BLaER1 treated with 17β-estradiol and CSF1 and Interleukin-3, amounts not matched to agents 10 nM and 100 nM (cell line): Measurements from ENCODE around the gene KIAA0319L.

Experiments
- H3K27ac ChIP-seq, 11 experiments: shearing (Covaris generic); formaldehyde crosslinking; 2 replicates each; pipeline ENCODE4 v1.8.1; 2022
- H3K27me3 ChIP-seq, 11 experiments: shearing (Covaris generic); formaldehyde crosslinking; 2 replicates each; pipeline ENCODE4 v1.8.1; 2022
- H3K36me3 ChIP-seq, 11 experiments: shearing (Covaris generic); formaldehyde crosslinking; 2 replicates each; pipeline ENCODE4 v1.8.1; 2022
- H3K4me1 ChIP-seq, 10 experiments: shearing (Covaris generic); formaldehyde crosslinking; 2 replicates each; pipeline ENCODE4 v1.8.1; 2022
- H3K4me2 ChIP-seq, 11 experiments: shearing (Covaris generic); formaldehyde crosslinking; 2 replicates each; pipeline ENCODE4 v1.8.1; 2022
- H3K4me3 ChIP-seq, 10 experiments: shearing (Covaris generic); formaldehyde crosslinking; 2 replicates each; pipeline ENCODE4 v1.8.1; 2022
- H3K9ac ChIP-seq, 11 experiments: shearing (Covaris generic); formaldehyde crosslinking; 2 replicates each; pipeline ENCODE4 v1.8.1; 2022
- H3K9me3 ChIP-seq, 11 experiments: shearing (Covaris generic); formaldehyde crosslinking; replicated peaks in 1 of 11; 2 replicates each; pipeline ENCODE4 v1.8.1; 2022
- H4K20me1 ChIP-seq, 11 experiments: shearing (Covaris generic); formaldehyde crosslinking; 2 replicates each; pipeline ENCODE4 v1.8.1; 2022
- Cebpa-rat ChIP-seq, 11 experiments: shearing (Covaris generic); IDR thresholded peaks; 2 replicates each; pipeline ENCODE4 v1.8.1; 2022

KIAA0319L gene

GRCh38 chr1:35428360-35428759 lies 128.8 kb downstream of the KIAA0319L start:
- Histone ChIP-seq H4K20me1 (no peaks in the 10 kb centered on the region; a peak in 2 of 22 replicates), H3K4me1 (peaks cover 0 to 25% (median 0%) of the 10 kb centered on the region in 10 experiments; a peak in 6 of 20 replicates), H3K4me2 (no peak overlapping the region), H3K9me3 (no peaks in the 10 kb centered on the region), H3K36me3 (peaks cover 26 to 67% (median 39%) of the 10 kb centered on the region in 11 experiments; a peak in 21 of 22 replicates), H3K9ac (no peak overlapping the region), H3K27ac (no peak overlapping the region), H3K27me3 (no peaks in the 10 kb centered on the region), H3K4me3 (no peak overlapping the region)
- no peak for TF ChIP-seq Cebpa-rat (IDR thresholded peaks at IDR 0.05)

GRCh38 chr1:35426097-35426586 lies 131.1 kb downstream of the KIAA0319L start:
- no peak overlapping the region for H3K4me3 ChIP-seq
- H3K9ac ChIP-seq: no peak overlapping the region
- peaks cover 19 to 68% (median 33%) of the 10 kb centered on the region in 11 experiments; a peak in 21 of 22 replicates for H3K36me3 ChIP-seq
- no peak for TF ChIP-seq Cebpa-rat (IDR thresholded peaks at IDR 0.05)
- peaks cover 0 to 25% (median 0%) of the 10 kb centered on the region in 10 experiments; a peak in 6 of 20 replicates for H3K4me1 ChIP-seq
- no peaks in the 10 kb centered on the region for H4K20me1 ChIP-seq
- peak overlapping the region in 1 of 11 experiments; percentile 38; a peak in 2 of 22 replicates for H3K4me2 ChIP-seq
- H3K9me3 ChIP-seq: no peaks in the 10 kb centered on the region
- no peaks in the 10 kb centered on the region for H3K27me3 ChIP-seq
- H3K27ac ChIP-seq: no peak overlapping the region

GRCh38 chr1:35408925-35409324 lies 148.3 kb downstream of the KIAA0319L start:
- peaks cover 78 to 99% (median 85%) of the 10 kb centered on the region in 11 experiments for H3K36me3 ChIP-seq
- no peak overlapping the region for H3K27ac ChIP-seq
- no peak for TF ChIP-seq Cebpa-rat (IDR thresholded peaks at IDR 0.05)
- H3K9ac ChIP-seq: no peak overlapping the region
- H3K9me3 ChIP-seq: peaks cover 5 to 24% (median 12%) of the 10 kb centered on the region in 11 experiments; a peak in 16 of 22 replicates
- peaks cover 0 to 19% (median 10%) of the 10 kb centered on the region in 10 experiments; a peak in 11 of 20 replicates for H3K4me1 ChIP-seq
- H3K4me3 ChIP-seq: no peak overlapping the region
- no peaks in the 10 kb centered on the region; a peak in 1 of 22 replicates for H4K20me1 ChIP-seq
- H3K27me3 ChIP-seq: no peaks in the 10 kb centered on the region
- no peak overlapping the region for H3K4me2 ChIP-seq

GRCh38 chr1:35407743-35408142 lies 149.5 kb downstream of the KIAA0319L start:
- H3K27me3 ChIP-seq: no peaks in the 10 kb centered on the region
- no peak overlapping the region for H3K27ac ChIP-seq
- H3K9ac ChIP-seq: no peak overlapping the region
- peaks cover 81 to 99% (median 88%) of the 10 kb centered on the region in 11 experiments for H3K36me3 ChIP-seq
- no peak overlapping the region for H3K4me2 ChIP-seq
- H3K9me3 ChIP-seq: peaks cover 5 to 24% (median 12%) of the 10 kb centered on the region in 11 experiments; a peak in 16 of 22 replicates
- H3K4me1 ChIP-seq: peaks cover 0 to 19% (median 10%) of the 10 kb centered on the region in 10 experiments; a peak in 11 of 20 replicates
- H4K20me1 ChIP-seq: no peaks in the 10 kb centered on the region; a peak in 1 of 22 replicates
- H3K4me3 ChIP-seq: no peak overlapping the region
- TF ChIP-seq Cebpa-rat (IDR thresholded peaks at IDR 0.05): no peak

GRCh38 chr1:35406103-35406502 lies 151.1 kb downstream of the KIAA0319L start:
- no peak overlapping the region for H3K27ac ChIP-seq
- no peaks in the 10 kb centered on the region; a peak in 1 of 22 replicates for H4K20me1 ChIP-seq
- H3K27me3 ChIP-seq: no peaks in the 10 kb centered on the region
- H3K9me3 ChIP-seq: peaks cover 5 to 24% (median 15%) of the 10 kb centered on the region in 11 experiments; a peak in 16 of 22 replicates
- no peak for TF ChIP-seq Cebpa-rat (IDR thresholded peaks at IDR 0.05)
- H3K4me1 ChIP-seq: peaks cover 0 to 9% (median 2%) of the 10 kb centered on the region in 10 experiments; a peak in 10 of 20 replicates
- H3K4me2 ChIP-seq: no peak overlapping the region
- no peak overlapping the region for H3K4me3 ChIP-seq
- no peak overlapping the region for H3K9ac ChIP-seq
- H3K36me3 ChIP-seq: peaks cover 89 to 100% (median 97%) of the 10 kb centered on the region in 11 experiments

- Histone ChIP-seq H3K4me1 (peaks cover 0 to 5% (median 0%) of the 10 kb centered on the region in 10 experiments; a peak in 1 of 20 replicates), H3K9me3 (peaks cover 0 to 12% (median 0%) of the 10 kb centered on the region in 11 experiments; a peak in 3 of 22 replicates), H3K36me3 (peaks cover 89 to 100% (median 97%) of the 10 kb centered on the region in 11 experiments), H3K4me2 (no peak overlapping the region), H3K4me3 (no peak overlapping the region), H3K9ac (no peak overlapping the region), H4K20me1 (no peaks in the 10 kb centered on the region; a peak in 1 of 22 replicates), H3K27ac (no peak overlapping the region), H3K27me3 (no peaks in the 10 kb centered on the region)
- no peak for TF ChIP-seq Cebpa-rat (IDR thresholded peaks at IDR 0.05)
Observed at GRCh38 chr1:35401049-35401448, 156.2 kb downstream of the KIAA0319L start.

GRCh38 chr1:35398739-35399138 lies 158.5 kb downstream of the KIAA0319L start:
- Histone ChIP-seq H3K27ac (no peak overlapping the region), H3K4me2 (no peak overlapping the region), H3K9me3 (peaks cover 0 to 12% (median 0%) of the 10 kb centered on the region in 11 experiments; a peak in 3 of 22 replicates), H3K27me3 (no peaks in the 10 kb centered on the region), H3K9ac (no peak overlapping the region), H3K36me3 (peaks cover 92 to 100% (median 98%) of the 10 kb centered on the region in 11 experiments), H3K4me1 (peaks cover 0 to 5% (median 0%) of the 10 kb centered on the region in 10 experiments; a peak in 1 of 20 replicates), H4K20me1 (no peaks in the 10 kb centered on the region; a peak in 2 of 22 replicates), H3K4me3 (no peak overlapping the region)
- TF ChIP-seq Cebpa-rat (IDR thresholded peaks at IDR 0.05): no peak

- Histone ChIP-seq H3K27ac (no peak overlapping the region), H3K9me3 (no peaks in the 10 kb centered on the region), H4K20me1 (no peaks in the 10 kb centered on the region; a peak in 1 of 22 replicates), H3K36me3 (peaks cover 86 to 100% (median 95%) of the 10 kb centered on the region in 11 experiments), H3K4me3 (no peak overlapping the region), H3K4me1 (no peaks in the 10 kb centered on the region), H3K9ac (no peak overlapping the region), H3K27me3 (no peaks in the 10 kb centered on the region), H3K4me2 (no peak overlapping the region)
- TF ChIP-seq Cebpa-rat (IDR thresholded peaks at IDR 0.05): no peak
Observed at GRCh38 chr1:35394386-35394785, 162.8 kb downstream of the KIAA0319L start.

GRCh38 chr1:35390600-35391494 lies 166.4 kb downstream of the KIAA0319L start:
- no peaks in the 10 kb centered on the region for H3K9me3 ChIP-seq
- H3K9ac ChIP-seq: no peak overlapping the region
- no peaks in the 10 kb centered on the region; a peak in 2 of 22 replicates for H4K20me1 ChIP-seq
- H3K36me3 ChIP-seq: peaks cover 80 to 100% (median 91%) of the 10 kb centered on the region in 11 experiments
- no peaks in the 10 kb centered on the region for H3K27me3 ChIP-seq
- TF ChIP-seq Cebpa-rat (IDR thresholded peaks at IDR 0.05): no peak
- no peak overlapping the region for H3K27ac ChIP-seq
- H3K4me1 ChIP-seq: no peaks in the 10 kb centered on the region
- H3K4me3 ChIP-seq: no peak overlapping the region
- H3K4me2 ChIP-seq: no peak overlapping the region
